Suprapubic skin (tissue), 4 donors: ENCODE results near the gene GRSF1. TPM values are rescaled to one million over a fixed set of nuclear protein-coding genes. Genes with fewer than 3 reads are reported as not detected.

Source experiments
- DNase-seq, 2 donors: peaks; one replicate each; pipeline ENCODE4 v3.0.0-alpha.2; 2019; ENCODE audit warnings: low spot score in 2 of 2
- H3K27ac ChIP-seq: fragments of 200-600 bp; sonication (generic); one replicate; pipeline ENCODE4 v1.5.1; 2019
- H3K27me3 ChIP-seq: fragments of 200-600 bp; sonication (generic); one replicate; pipeline ENCODE4 v1.5.1; 2019
- H3K36me3 ChIP-seq: fragments of 200-600 bp; sonication (generic); one replicate; pipeline ENCODE4 v1.5.1; 2019
- H3K4me1 ChIP-seq: fragments of 200-600 bp; sonication (generic); one replicate; pipeline ENCODE4 v1.5.1; 2019
- H3K4me3 ChIP-seq: fragments of 200-600 bp; sonication (generic); one replicate; pipeline ENCODE4 v1.5.1; 2019; ENCODE audit warnings: mild to moderate bottlenecking
- H3K9me3 ChIP-seq: fragments of 200-600 bp; sonication (generic); one replicate; pipeline ENCODE4 v1.5.1; 2019
- EP300 ChIP-seq: sonication (generic); formaldehyde crosslinking; IDR thresholded peaks from one replicate; pipeline ENCODE4 v1.6.1; 2017; ENCODE audit warnings: antibody characterized with exemption
- POLR2A ChIP-seq, 2 donors: fragments of 450-650 bp; IDR thresholded peaks; one replicate each; pipeline ENCODE4 v1.6.1; 2017; ENCODE audit warnings: antibody characterized with exemption in 2 of 2, mild to moderate bottlenecking in 2 of 2, moderate library complexity in 2 of 2
- POLR2AphosphoS5 ChIP-seq, 3 donors: sonication (generic); formaldehyde crosslinking; IDR thresholded peaks; one replicate each; pipeline ENCODE4 v1.6.1; 2017; ENCODE audit warnings: antibody characterized with exemption in 3 of 3
- WGBS: methylation state at CpG from one replicate; pipeline ENCODE4 v1.1.5; 2018; 5-methylcytosine and 5-hydroxymethylcytosine counted together
- total RNA-seq, 4 donors: library from RNA; depleted of rRNA; stranded (reverse); fragments of >200 nt; gene quantifications; one replicate each; pipeline ENCODE4 v1.1.0, GENCODE V29; 2016
- TF ChIP-seq, protein P1 (sequence below), 2 donors: fragments of 200-600 bp in 1 of 2; fragments of 450-650 bp in 1 of 2; sonication (generic) in 1 of 2; IDR thresholded peaks; one replicate each; pipeline ENCODE4 v1.5.1; 2016 to 2019; ENCODE audit warnings: antibody characterized with exemption in 2 of 2, mild to moderate bottlenecking in 1 of 2, moderate library complexity in 1 of 2

Gene GRSF1
- total RNA-seq, 4 donors from 2014 or later: 37.5 to 54.2 (median 46.7) TPM

DNA sequence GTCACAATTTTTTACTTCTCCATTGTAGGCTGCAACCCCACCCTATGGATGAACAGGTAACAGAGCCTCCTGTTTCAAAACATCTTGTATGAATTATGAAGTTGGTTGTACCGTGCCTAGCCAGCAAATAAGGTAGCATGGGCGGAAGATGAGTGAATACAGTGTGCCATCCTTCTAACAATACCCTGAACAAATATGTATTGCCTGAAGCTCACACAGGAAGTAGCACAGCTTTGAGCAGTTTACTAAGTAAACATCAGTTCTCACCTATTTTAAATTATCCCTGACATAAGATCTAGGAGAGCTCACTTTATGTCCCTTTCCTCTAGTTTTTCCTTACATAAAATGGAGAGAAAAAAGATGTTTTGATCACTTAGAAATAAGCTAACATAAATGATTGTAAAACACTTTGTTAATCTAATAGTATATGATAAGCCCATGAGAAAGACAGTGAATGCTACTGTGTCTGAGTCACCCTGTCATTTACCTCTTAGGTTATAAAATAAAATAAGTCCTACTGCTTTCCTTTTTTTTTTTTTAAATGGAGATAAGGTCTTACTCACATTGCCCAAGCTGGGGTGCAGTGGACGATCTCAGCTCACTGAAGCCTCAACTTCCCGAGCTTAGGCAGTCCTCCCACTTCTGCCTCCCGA is 36.6 kb downstream of the GRSF1 start:
- TF ChIP-seq, protein P1, sequence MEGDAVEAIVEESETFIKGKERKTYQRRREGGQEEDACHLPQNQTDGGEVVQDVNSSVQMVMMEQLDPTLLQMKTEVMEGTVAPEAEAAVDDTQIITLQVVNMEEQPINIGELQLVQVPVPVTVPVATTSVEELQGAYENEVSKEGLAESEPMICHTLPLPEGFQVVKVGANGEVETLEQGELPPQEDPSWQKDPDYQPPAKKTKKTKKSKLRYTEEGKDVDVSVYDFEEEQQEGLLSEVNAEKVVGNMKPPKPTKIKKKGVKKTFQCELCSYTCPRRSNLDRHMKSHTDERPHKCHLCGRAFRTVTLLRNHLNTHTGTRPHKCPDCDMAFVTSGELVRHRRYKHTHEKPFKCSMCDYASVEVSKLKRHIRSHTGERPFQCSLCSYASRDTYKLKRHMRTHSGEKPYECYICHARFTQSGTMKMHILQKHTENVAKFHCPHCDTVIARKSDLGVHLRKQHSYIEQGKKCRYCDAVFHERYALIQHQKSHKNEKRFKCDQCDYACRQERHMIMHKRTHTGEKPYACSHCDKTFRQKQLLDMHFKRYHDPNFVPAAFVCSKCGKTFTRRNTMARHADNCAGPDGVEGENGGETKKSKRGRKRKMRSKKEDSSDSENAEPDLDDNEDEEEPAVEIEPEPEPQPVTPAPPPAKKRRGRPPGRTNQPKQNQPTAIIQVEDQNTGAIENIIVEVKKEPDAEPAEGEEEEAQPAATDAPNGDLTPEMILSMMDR (IDR thresholded peaks at IDR 0.05): no peak
- no peak for TF ChIP-seq POLR2A (IDR thresholded peaks at IDR 0.05)
- no peak for TF ChIP-seq POLR2AphosphoS5 (IDR thresholded peaks at IDR 0.05)
- TF ChIP-seq EP300: no peak
- Histone ChIP-seq H3K36me3 (peaks cover 49% of the 10 kb centered on the region), H3K4me1 (no peaks in the 10 kb centered on the region), H3K27me3 (no peaks in the 10 kb centered on the region), H3K4me3 (no peak overlapping the region), H3K27ac (no peak overlapping the region), H3K9me3 (no peaks in the 10 kb centered on the region)
- 88% methylated on average over 5 of the region's 5 CpGs for WGBS
- no peak for DNase-seq

DNA sequence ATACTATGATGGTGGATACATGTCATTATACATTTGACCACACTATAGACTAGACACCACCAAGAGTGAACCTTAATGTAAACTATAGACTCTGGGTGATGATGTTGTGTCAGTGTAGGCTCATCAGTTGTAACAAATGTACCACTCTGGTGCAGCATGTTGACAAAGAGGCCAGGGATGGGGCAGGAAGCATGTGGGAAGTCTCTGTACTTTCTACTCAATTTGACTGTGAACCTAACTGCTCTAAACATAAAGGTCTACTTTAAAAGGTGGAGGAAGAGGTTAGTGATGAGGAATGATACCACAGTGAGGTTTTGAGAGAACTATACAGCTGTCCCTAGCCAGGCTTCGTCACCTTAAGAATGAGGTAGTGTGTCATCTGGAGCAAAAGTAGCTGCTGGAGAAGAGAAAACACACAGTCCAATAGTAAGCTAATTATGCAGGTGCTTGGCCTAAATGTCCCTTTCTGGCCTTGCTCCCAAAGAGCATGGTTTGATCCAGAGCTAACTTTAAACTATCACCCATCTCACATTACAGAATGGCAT is 38.4 kb downstream of the GRSF1 start:
- Histone ChIP-seq H3K4me3 (no peak overlapping the region), H3K36me3 (peaks cover 54% of the 10 kb centered on the region), H3K4me1 (no peaks in the 10 kb centered on the region), H3K27me3 (no peaks in the 10 kb centered on the region), H3K9me3 (no peaks in the 10 kb centered on the region), H3K27ac (no peak overlapping the region)
- 92% methylated on average over 1 of the region's 1 CpG for WGBS
- no peak for DNase-seq
- no peak for TF ChIP-seq POLR2AphosphoS5 (IDR thresholded peaks at IDR 0.05)
- TF ChIP-seq, protein P1 (IDR thresholded peaks at IDR 0.05): no peak

DNA sequence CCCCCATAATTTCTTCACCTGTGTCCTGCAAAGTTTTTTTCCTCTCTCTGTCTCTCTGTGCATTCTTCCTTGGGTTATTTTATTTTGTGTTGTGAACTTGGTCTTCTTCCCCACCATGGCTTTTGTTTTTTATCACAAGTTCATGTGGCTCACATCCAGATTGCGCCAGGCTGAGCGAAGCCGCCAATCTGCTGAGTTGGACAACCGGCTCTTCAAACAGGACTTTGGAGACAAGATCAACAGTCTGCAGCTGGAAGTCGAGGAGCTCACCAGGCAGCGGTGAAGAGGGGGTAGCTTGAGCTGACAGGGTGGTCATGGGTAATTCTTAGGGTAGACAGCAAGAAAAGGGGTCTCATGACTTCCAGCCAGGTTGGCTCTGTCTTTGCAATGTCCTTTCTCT is 46.1 kb downstream of the GRSF1 start:
- peaks cover 84% of the 10 kb centered on the region for H3K36me3 ChIP-seq
- H3K27ac ChIP-seq: no peak overlapping the region
- WGBS: 97% methylated on average over 6 of the region's 6 CpGs
- no peak for DNase-seq
- TF ChIP-seq EP300 (no peak), POLR2AphosphoS5 (IDR thresholded peaks at IDR 0.05) (no peak), POLR2A (IDR thresholded peaks at IDR 0.05) (no peak)
- TF ChIP-seq, protein P1 (IDR thresholded peaks at IDR 0.05): no peak
- no peaks in the 10 kb centered on the region for H3K27me3 ChIP-seq
- H3K9me3 ChIP-seq: no peaks in the 10 kb centered on the region
- H3K4me3 ChIP-seq: no peak overlapping the region
- no peaks in the 10 kb centered on the region for H3K4me1 ChIP-seq

DNA sequence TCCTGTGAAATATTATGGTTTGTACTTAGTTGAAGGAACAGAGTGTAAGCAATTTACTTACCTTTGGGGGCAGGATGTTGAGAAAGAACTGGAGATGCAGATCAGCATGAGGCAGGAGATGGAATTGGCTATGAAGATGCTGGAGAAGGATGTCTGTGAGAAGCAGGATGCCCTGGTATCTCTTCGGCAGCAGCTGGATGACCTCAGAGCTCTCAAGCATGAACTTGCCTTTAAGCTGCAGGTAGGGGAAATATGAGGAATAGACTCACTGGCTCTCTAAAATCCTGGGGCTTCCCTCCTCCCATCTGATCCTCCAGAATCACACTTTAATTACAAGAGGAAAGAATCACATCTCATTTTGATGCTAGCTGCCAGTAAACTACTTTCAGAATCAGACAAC is 51.0 kb downstream of the GRSF1 start:
- Histone ChIP-seq H3K27ac (no peak overlapping the region), H3K4me1 (no peaks in the 10 kb centered on the region), H3K36me3 (peaks cover 85% of the 10 kb centered on the region), H3K9me3 (no peaks in the 10 kb centered on the region), H3K27me3 (no peaks in the 10 kb centered on the region), H3K4me3 (no peak overlapping the region)
- TF ChIP-seq, protein P1 (IDR thresholded peaks at IDR 0.05): no peak
- TF ChIP-seq EP300 (no peak), POLR2A (IDR thresholded peaks at IDR 0.05) (no peak), POLR2AphosphoS5 (IDR thresholded peaks at IDR 0.05) (no peak)
- WGBS: 65% methylated on average over 1 of the region's 1 CpG
- no peak for DNase-seq

DNA sequence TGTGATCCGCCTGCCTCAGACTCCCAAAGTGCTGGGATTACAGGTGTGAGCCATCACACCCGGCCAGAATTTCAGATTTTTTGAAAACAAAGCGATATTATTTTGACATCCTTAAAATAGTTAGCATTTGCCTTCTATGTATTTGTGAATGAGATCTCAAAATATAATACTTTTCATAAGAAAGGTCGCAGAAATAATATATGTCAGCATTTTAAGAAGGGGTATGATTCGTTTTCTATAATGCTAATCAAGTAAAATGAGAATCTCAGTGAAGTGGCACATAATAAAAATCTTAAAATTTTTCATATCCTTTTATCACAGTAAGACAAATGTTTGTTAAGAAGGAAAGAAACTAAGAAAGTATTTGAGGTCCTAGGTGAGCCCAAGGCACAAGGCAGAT is 52.2 kb downstream of the GRSF1 start:
- Histone ChIP-seq H3K4me1 (no peaks in the 10 kb centered on the region), H3K9me3 (no peaks in the 10 kb centered on the region), H3K36me3 (peaks cover 88% of the 10 kb centered on the region), H3K27me3 (no peaks in the 10 kb centered on the region), H3K4me3 (no peak overlapping the region), H3K27ac (no peak overlapping the region)
- TF ChIP-seq, protein P1 (IDR thresholded peaks at IDR 0.05): no peak
- TF ChIP-seq POLR2AphosphoS5 (IDR thresholded peaks at IDR 0.05): no peak
- no peak for TF ChIP-seq POLR2A (IDR thresholded peaks at IDR 0.05)
- no peak for TF ChIP-seq EP300
- WGBS: 91% methylated on average over 5 of the region's 5 CpGs
- DNase-seq: no peak
